HG02798 (cell line): ENCODE results near the gene CCND2.

ENCODE experiments used
- ATAC-seq: cut with Tn5 transposase; IDR thresholded peaks from one replicate; pipeline ENCODE4 v1.9.1; 2021; ENCODE audit warnings: mild to moderate bottlenecking; ENCODE audit not compliant: unreplicated experiment, poor library complexity

Gene CCND2

DNA sequence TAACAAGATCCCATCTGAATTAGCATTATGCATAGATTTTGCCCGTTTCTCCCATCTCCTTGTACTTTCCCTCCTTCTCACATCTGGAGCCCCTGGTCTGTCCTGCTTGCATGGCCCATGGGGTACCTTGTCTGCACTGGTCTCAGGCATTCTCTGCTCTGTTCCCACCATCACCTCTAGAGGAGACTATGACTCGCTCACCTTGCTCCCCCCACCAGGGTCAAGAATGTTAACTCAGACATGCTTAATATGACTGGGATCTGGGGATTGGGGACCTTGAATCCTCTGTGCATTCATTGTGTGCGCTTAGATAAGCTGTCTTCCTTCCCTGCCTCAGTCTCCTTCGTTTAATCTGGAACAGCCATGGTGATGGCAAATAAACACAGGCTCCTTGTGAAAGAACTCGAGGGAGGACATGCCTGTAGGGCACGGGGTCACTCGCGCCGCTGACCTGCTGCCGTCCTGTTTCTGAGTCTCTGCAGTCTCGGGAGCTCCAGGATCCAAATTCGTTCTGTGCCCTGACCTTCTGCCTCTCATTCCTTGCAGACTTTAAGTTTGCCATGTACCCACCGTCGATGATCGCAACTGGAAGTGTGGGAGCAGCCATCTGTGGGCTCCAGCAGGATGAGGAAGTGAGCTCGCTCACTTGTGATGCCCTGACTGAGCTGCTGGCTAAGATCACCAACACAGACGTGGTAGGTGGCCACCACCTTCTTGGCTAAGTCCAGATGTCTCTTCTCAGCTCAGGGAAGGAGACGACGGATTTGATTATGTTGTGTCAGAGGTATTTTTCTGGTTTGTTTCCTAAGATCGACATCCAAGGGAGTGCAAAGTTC lies 15.0 kb downstream of the CCND2 start:
- ATAC-seq = no peak

DNA sequence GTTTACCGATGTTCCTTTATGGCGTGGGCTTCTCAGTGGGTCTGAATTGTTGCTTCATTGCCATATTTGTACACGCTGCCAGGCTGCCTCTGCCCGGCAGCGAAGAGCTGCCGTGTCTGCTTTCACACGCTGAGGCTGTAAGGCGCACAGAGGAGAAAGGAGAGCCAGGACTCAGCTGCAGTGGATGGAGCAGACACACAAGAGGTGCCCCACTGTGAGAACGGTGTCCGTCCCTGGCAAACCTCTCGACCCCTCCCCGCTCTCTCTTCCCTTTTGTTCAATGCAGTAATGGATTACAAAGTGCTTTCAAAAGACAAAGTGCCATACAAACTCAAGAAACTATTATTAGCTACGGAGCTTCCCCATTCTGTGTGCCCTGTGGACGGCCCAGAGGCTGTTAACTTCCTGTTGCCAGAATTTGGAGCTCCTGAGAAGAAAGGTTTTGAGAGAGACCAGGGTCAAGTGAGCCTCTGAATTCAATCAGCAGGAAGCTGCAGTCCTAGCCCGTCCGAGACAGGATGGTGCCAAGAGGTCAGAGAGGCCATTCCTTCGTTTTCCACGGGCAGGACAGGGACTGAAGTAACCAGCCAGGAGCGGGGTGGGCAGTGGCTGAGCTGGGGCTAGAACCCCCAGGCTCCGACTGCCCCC lies 15.8 kb downstream of the CCND2 start:
- no peak for ATAC-seq

DNA sequence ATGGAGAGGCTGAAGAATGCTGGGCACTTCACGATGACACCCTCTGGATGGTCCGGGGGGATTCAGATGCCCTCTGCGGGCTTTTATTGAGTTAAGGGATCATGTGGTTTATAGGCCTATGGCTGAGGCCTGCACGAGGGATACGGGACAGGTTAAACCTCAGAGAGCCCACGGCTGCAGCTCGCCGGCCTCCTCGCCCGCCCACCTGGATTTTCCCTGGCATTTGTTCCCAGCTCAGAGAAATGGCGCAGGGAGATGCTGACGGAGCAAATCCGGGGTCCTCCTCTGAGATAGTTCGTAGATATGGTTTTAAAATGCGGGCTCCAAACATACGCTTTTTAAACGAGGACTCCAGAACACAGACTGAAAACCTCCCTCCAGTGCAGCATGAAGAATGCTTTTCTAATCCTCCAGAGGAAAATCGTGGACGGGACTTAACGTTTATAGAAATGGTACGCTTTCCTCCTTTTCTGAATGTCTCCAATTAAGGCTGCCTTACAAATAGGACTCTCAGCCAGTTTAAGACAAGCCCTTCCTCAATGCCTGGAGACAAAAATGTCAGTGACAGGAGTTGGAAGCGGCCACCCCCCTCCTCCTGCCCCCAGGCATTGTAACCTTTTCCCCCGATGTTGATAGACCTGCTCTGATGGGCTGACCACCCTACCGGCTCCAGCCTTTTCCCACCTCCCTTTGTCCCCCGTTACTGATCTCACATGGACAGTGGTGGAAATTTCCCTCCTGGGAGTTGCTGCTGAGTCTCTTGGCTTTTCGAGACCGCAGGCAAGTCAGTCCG lies 16.6 kb downstream of the CCND2 start:
- ATAC-seq = no peak

DNA sequence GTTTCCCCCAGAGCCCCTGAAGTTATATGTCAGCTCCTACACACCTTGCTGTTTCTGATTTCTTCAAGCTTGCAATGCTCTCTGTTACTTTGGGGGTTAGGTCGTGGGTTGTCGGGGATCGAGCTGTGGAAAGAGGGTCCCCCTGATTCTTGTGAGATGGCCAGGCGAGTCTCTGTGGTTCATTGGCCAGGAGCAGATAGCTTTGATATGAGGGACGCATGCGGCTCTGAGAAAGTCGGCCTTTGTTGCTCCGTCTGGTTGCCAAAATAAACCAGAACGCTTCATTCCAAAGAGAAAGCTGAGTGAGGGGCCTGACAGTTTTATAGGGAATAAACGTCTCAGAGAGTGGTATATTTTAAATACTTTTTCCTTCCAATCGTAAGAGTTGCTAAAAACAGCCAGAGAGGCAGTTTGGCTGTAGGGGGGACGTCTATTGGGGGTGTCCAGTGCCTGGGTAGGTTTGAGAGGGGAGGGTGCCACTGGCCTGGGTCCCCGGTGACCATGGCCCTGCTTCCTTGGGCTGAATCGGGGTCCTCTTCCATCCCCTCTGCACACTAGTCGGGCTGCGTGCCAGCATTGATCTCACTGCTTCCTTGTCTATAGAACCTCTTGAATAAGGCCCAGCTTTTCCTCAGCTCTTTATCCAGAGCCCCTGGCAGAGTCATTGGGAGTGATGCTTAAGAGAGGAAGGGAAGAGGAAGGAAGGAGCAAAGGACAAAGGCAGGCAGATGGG lies 18.9 kb downstream of the CCND2 start:
- ATAC-seq = no peak

DNA sequence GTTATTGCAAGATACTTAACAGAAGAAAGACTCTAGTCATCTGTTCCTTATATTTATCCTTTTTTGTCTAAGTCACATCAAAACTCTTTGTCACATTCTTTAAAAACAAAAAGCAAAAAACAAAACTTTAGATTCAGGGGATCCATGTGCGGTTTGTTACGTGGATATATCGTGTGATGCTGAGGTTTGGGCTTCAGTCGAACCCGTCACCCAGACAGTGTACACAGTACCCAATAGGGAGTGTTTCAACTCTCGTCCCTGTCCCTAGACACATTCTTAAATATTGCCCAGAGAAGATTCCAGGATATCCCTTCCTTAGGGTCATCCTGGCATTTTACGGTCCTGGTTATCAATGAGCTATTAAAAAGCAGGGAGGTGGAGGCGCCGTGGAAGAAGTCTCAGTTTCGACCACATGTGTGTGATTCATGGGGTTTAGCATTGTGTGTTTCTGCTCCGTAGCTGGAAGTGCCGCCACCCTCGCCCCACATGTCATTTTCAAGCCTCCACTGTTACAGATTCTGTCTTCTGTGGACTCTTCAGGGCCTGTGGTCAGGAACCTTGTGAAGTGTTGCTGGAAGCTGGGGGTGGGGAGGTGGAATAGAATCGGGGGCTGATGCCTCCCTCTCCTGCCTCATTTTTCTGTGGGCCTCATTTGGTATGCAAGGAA lies 19.9 kb downstream of the CCND2 start:
- ATAC-seq = no peak

DNA sequence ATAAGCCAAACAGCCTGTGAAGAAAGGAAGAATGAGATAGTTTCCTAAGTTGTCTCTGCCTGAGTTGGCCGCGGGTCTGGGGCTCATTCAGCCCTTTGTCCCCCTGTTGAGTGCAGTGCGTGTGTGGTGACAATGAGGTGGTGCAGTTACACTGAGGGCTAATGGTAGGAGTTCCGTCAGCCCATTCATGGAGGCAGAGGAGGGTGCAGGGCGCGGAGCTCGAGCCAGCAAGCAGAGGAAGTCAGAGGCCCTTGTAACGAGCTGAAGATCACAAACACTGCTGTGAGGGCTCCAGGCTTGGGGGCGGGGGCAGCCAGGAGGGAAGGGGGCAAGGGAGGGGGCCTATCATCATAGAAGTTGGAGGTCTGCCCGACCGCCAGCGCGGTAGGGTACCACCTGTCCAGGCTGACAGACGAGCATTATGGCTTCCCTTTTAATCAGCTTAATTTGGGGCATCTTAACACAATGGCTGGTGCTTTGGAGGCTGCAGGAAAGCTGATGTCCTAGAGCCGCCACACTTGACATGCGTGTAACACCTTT lies 20.5 kb downstream of the CCND2 start:
- ATAC-seq = no peak

DNA sequence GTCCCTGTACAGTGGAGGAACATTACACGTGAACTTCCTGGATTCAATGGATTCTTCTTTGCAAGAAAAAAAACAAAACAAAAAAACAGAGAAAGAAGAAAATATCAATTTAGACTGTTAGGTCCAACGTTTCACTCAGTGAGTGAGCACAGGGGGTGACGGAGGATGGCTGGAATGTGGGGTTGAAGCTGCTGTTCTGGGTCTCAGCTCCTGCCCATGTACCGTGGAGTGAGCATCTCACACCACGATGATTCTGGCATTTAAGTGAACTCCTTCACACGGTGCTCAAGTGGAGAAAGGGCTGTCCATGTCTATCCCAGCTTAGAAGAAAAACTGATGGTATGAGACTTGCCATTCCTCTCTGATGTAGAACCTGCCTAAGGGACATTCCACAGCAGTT lies 23.2 kb downstream of the CCND2 start:
- ATAC-seq = no peak

DNA sequence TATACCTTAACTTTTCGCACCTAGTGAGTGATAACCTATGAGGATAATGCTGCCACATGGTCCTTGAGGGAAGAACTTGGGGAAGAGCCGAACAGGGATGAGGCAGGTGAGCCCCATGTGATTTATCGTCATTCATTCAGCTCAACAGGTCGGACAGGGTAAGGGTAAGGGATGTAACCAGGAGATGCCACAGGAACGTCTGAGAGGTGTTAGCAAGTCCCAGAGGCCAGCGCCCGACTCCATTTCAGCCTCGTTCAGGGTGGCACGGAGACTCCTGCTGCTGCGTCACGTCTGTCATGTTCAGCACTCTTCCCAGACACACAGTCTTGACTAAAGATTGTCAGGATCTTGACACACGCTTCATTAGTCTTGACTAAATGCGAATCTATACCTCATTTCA lies 24.1 kb downstream of the CCND2 start:
- ATAC-seq = no peak

DNA sequence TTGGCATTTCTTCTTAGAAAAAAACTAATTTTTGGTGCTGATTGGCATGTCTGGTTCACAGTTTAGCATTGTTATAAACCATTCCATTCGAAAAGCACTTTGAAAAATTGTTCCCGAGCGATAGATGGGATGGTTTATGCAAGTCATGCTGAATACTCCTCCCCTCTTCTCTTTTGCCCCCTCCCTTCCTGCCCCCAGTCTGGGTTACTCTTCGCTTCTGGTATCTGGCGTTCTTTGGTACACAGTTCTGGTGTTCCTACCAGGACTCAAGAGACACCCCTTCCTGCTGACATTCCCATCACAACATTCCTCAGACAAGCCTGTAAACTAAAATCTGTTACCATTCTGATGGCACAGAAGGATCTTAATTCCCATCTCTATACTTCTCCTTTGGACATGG lies 27.3 kb downstream of the CCND2 start:
- no peak for ATAC-seq

DNA sequence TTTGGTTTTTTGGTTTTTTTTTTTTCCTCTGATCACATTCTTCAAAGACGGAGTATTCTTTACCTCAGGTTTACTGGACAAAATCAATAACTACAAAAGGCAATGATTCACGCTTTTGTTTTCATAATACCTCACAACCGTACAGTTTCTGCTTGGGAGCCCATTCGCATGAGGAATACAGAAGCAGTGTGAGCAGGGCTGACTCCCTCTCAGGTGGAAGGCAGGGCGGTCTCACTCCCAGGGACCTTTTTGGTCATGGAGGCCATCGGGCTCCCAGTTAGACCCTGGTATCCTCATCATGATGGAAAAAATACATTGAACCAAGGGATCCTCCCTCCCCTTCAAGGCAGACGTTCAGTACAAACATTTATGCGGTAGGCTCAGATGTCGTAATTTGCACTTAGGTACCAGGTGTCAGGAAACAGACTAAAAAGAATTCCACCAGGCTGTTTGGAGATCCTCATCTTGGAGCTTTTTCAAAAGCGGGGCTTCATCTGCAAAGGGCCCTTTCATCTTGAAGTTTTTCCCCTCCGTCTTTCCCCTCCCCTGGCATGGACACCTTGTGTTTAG lies 28.5 kb downstream of the CCND2 start:
- ATAC-seq = no peak

DNA sequence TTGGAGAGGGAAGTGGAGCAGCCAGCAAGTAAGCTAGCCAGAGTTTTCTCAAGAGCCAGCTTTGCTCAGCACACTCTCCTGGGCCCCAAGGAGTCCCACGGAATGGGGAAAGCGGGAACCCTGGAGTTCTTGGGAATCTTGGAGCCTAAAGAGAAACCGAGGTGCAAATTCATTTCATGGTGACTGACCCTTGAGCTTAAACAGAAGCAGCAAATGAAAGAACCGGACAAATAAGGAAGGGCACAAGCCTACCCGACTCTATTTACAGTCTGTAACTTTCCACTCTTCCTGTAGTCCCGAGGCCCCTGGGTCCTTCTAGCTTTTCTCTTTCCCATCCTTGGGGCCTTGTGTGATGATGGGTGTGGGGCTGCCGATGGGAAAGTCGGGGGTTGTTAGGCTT lies 29.3 kb downstream of the CCND2 start:
- no peak for ATAC-seq

DNA sequence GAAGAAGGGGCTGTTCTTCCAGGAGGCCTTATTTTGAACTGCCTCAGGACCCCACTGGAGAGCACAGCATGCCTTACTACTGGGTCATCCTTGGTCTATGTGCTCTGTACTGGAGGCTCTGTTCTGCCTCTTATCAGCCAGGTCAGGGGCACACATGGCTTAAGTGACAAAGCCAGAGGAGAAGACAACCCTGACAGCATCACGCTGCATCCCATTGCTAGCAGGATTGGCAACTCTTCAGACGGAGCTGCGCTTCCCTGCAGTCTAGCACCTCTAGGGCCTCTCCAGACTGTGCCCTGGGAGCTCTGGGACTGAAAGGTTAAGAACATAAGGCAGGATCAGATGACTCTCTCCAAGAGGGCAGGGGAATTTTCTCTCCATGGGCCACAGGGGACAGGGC lies 30.2 kb downstream of the CCND2 start:
- no peak for ATAC-seq

DNA sequence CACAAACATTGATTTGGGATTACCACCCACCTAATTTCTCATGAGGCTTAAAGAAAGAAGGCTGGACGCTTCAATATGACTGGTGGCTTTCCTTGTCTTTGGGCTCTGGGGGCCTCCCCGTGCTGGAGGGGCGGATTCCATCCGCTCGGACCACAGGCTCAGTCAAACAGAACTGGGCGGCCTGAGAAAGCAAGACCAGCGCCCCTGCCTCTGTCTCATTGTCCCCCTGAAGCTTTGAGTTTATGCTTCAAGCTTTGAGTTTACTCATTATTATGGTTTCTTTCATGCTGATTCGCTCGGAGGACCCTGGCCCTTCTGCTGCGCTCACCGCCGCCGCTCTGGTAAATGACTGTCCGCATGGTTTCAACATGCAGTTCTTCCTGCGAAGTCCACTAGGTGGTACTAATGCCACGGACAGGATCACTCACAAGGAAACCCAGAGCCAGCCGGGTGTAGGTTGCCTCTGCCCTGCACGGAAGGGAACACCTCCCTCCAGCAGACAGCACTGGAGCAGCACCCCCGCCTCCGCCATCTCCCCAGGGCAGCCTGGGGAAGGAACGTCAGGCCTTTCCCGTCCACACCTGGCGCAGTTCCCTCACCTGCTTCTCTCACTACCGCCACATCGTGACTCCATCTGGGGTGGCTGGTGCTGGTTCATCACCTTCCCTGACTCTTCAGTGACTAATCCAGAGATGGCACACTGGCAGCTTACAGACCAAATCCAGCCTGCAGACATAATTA lies 34.2 kb downstream of the CCND2 start:
- ATAC-seq = no peak

DNA sequence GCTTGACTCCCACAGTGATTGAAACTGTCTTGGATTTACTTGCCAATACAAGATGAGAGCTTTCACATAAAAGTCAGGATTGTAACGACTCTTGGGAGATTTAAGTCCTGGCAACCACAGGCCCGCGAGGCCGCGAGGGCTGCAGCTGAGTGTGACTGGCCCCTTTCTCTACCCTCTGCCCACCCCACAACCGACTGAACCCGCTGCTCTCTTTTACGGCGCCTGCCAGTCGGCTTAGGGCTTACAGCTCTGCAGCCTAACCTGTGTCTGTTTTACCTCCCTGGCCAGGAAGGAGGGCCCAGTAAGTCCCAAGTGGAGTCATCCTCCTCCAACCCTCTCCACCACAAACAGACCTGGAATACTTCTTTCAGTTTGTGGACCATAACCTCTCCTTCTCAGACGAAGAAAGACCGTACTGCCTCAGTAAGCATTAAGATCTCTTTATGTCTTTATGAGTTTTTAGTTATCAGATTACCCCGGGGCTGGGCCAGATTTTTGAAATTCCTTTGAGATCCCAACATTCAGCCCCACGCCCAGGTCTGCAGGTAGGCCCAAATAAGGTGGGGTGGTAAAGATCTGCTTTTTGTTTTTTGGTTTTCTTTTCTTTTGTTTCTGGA lies 34.9 kb downstream of the CCND2 start:
- no peak for ATAC-seq

DNA sequence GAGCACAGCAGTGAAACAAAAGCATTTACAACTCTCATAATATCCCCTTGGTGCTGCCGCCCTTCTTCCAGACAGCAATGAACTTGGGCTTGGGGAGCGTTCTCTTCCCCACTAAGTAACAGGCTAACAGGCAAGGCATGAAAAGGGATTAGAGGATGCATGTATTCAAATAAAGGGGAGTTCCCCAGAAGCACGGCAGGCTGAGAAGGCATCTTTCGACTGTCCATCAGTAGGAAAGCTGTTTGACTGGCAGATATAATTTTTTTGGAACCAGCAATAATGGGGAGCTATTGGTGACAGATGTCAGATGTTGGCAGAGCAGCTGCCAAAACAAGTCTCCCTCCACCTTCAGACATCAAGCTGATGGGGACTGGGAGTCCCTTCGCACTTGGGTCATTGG lies 38.2 kb downstream of the CCND2 start:
- ATAC-seq = no peak

DNA sequence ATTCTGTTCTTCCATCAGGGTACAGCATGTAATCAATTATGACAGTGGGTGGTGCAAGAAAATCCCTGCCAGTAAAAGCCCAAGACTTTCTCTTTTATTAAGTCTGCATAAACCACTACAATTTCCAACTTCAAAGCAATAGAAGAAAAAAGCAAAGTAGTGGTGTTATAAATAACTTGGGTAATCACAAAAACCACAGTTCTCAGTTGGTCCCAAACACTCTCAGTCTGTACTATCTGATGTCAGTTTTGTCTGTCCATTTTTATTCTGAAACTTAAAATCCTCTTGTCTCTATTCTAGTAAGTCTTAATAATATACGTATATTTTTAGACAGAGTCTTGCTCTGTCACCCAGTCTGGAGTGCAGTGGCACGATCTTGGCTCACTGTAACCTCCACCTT lies 38.7 kb downstream of the CCND2 start:
- ATAC-seq = no peak

DNA sequence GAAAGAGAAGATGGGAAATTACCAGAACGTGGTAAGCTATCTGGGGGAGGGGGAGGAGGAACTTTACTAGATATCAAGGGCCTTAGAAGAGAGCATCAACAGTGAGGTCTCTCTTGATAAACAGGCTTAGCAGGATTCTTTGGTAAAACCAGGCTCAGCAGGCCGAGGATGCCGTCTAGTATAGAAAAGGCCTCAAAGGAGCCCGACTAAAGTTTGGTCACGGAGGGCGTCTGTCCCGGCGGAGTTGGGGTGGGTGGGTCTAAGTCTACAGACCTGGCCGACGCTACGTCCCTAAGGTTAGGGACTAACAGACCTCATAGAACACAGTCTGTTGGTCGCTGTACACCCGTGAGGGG lies 46.9 kb downstream of the CCND2 start:
- ATAC-seq = peak; percentile 39

DNA sequence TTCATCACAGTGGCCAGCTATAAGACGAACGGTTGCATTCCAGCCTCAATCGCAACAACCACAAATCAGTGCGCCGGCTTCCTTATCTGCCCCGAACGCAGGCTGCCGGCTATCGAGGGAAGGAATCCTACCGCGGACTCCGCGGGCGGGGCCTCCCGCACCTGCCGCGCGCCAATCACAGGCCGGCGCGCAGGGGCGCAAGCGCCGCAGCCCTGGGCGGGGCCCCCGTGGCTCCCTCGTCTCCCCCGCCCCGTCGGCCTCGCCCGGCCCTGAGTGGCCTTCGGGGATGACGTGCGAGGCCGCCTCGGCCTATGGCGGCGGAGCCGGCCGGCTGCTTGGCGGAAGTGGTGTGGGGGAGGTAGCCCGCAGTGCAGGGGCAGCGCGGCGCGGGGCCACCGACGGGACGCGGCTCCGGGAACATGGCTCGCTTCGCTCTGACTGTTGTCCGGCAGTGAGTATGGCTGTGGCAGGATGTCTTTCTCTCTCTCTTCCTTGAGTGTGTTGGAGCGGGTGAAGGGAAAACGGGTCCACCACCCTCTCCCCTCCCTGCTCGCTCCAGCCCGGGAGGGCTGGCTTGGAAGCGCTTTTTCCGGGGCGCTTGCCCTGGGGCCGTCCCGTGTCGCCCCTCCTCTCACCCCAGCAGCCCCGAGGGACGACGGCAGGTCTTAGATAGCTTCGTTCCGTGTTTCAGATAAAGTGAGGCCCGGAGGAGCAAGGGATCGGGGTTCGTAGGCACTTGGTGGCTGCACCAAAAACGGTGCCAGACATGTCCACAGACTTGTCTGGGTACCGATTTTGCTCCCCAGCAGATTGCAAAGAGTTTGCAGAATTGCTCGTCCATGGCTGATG lies 47.5 kb downstream of the CCND2 start, which contains the start of gene TIGAR:
TIGAR (plus strand) TSS at position 361 of the 849 bp plus-strand sequence; CDS start at position 420, 59 bp downstream.
- ATAC-seq = peak; percentile 98
